Measurements from ENCODE around the gene MED10.

DNA sequence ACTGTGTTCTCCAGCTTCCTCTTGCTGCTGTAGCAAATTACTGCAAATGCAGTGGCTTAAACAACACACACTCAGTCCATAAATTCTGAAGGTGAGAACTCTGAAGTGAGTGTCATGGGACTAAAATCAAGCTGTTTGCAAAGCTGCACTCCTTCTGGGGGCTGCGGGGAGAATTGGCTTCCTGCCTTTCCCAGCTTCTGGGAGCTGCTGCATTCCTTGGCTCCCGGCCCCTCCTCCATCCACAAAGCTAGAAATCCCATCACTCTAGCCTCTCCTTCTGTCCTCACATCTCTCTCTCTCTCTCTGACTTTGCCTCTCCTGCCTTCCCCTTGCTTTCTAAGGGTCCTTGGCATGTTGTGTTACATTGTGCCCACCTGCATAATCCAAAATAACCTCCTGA is 14.2 kb upstream of the MED10 start:
- TF ChIP-seq, protein P1, sequence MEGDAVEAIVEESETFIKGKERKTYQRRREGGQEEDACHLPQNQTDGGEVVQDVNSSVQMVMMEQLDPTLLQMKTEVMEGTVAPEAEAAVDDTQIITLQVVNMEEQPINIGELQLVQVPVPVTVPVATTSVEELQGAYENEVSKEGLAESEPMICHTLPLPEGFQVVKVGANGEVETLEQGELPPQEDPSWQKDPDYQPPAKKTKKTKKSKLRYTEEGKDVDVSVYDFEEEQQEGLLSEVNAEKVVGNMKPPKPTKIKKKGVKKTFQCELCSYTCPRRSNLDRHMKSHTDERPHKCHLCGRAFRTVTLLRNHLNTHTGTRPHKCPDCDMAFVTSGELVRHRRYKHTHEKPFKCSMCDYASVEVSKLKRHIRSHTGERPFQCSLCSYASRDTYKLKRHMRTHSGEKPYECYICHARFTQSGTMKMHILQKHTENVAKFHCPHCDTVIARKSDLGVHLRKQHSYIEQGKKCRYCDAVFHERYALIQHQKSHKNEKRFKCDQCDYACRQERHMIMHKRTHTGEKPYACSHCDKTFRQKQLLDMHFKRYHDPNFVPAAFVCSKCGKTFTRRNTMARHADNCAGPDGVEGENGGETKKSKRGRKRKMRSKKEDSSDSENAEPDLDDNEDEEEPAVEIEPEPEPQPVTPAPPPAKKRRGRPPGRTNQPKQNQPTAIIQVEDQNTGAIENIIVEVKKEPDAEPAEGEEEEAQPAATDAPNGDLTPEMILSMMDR (IDR thresholded peaks at IDR 0.05): no peak
- no peak for TF ChIP-seq EZH2 (IDR thresholded peaks at IDR 0.05; ENCODE audit: borderline replicate concordance, insufficient read depth, low read depth, low read length, poor library complexity, severe bottlenecking)
